HG03575 (cell line): Measurements from ENCODE around the gene COL17A1.

Experiments
- ATAC-seq: cut with Tn5 transposase; IDR thresholded peaks from one replicate; pipeline ENCODE4 v1.9.1; 2021; ENCODE audit not compliant: unreplicated experiment, insufficient number of reproducible peaks, low FRiP score; ENCODE audit errors: extremely low read depth

COL17A1 gene

GRCh38 chr10:104099941-104100340 lies 14.3 kb upstream of the COL17A1 start:
- no peak for ATAC-seq

GRCh38 chr10:104099269-104099668 lies 13.6 kb upstream of the COL17A1 start:
- no peak for ATAC-seq

- ATAC-seq: no peak
Observed at GRCh38 chr10:104098358-104098925, 12.8 kb upstream of the COL17A1 start.

- no peak for ATAC-seq
Observed at GRCh38 chr10:104096692-104097091, 11.0 kb upstream of the COL17A1 start.

GRCh38 chr10:104092749-104093148 lies 7.1 kb upstream of the COL17A1 start:
- no peak for ATAC-seq

GRCh38 chr10:104090611-104091010 lies 4.9 kb upstream of the COL17A1 start:
- no peak for ATAC-seq

- ATAC-seq: no peak
Observed at GRCh38 chr10:104089621-104090020, 3.9 kb upstream of the COL17A1 start.

GRCh38 chr10:104088239-104088638 lies 2.6 kb upstream of the COL17A1 start:
- no peak for ATAC-seq

GRCh38 chr10:104084482-104085142 lies 1.1 kb downstream of the COL17A1 start:
- no peak for ATAC-seq

GRCh38 chr10:104081998-104082397 lies 3.7 kb downstream of the COL17A1 start:
- ATAC-seq: no peak

- ATAC-seq: no peak
Observed at GRCh38 chr10:104080762-104081161, 4.9 kb downstream of the COL17A1 start.

- no peak for ATAC-seq
Observed at GRCh38 chr10:104077663-104078151, 8.0 kb downstream of the COL17A1 start.

- ATAC-seq: no peak
Observed at GRCh38 chr10:104077247-104077646, 8.4 kb downstream of the COL17A1 start.

GRCh38 chr10:104076743-104077160 lies 8.9 kb downstream of the COL17A1 start:
- ATAC-seq: no peak

- ATAC-seq: no peak
Observed at GRCh38 chr10:104074505-104074904, 11.2 kb downstream of the COL17A1 start.

GRCh38 chr10:104072786-104073185 lies 12.9 kb downstream of the COL17A1 start:
- no peak for ATAC-seq

- no peak for ATAC-seq
Observed at GRCh38 chr10:104069613-104070012, 16.1 kb downstream of the COL17A1 start.

GRCh38 chr10:104067525-104067924 lies 18.2 kb downstream of the COL17A1 start:
- ATAC-seq: no peak

- no peak for ATAC-seq
Observed at GRCh38 chr10:104066945-104067344, 18.7 kb downstream of the COL17A1 start.

GRCh38 chr10:104065748-104066147 lies 19.9 kb downstream of the COL17A1 start:
- ATAC-seq: no peak

GRCh38 chr10:104061196-104061595 lies 24.5 kb downstream of the COL17A1 start:
- no peak for ATAC-seq
